Gastrocnemius medialis (tissue), 4 donors: ENCODE measurements around the gene ADARB1.

Experiments
- CTCF ChIP-seq, 5 experiments: fragments of 450-650 bp in 3 of 5; fragments of 200-600 bp in 2 of 5; sonication (generic) in 2 of 5; IDR thresholded peaks in 4 of 5; conservative IDR thresholded peaks in 1 of 5; 1 replicate in 4 of 5; 2 replicates in 1 of 5; pipeline ENCODE4 v1.5.1; 2016 to 2019; ENCODE audit warnings: antibody characterized with exemption in 5 of 5, mild to moderate bottlenecking in 3 of 5, moderate library complexity in 3 of 5
- POLR2A ChIP-seq, 2 donors: fragments of 450-650 bp; IDR thresholded peaks; one replicate each; pipeline ENCODE4 v1.6.1; 2017; ENCODE audit warnings: antibody characterized with exemption in 2 of 2, mild to moderate bottlenecking in 2 of 2, moderate library complexity in 2 of 2

- no peak for TF ChIP-seq CTCF (IDR thresholded peaks at IDR 0.05 in 4 of 5, conservative IDR thresholded peaks at IDR 0.05 in 1 of 5)
- TF ChIP-seq POLR2A (IDR thresholded peaks at IDR 0.05), result no peak
These were observed 30.8 kb upstream of the ADARB1 start for GRCh38 chr21:45043541-45044020.
